Smooth muscle cell of the coronary artery (primary cell): ENCODE data around the gene MASP1. TPM values are rescaled to one million over a fixed set of nuclear protein-coding genes. Genes with fewer than 3 reads are reported as not detected.

Experiments used
- total RNA-seq: library from RNA; depleted of rRNA; stranded (reverse); fragments of >200 nt; gene quantifications from 2 replicates; pipeline ENCODE4 v1.2.3, GENCODE V29; 2014; ENCODE audit warnings: low replicate concordance

MASP1 gene, protein sequence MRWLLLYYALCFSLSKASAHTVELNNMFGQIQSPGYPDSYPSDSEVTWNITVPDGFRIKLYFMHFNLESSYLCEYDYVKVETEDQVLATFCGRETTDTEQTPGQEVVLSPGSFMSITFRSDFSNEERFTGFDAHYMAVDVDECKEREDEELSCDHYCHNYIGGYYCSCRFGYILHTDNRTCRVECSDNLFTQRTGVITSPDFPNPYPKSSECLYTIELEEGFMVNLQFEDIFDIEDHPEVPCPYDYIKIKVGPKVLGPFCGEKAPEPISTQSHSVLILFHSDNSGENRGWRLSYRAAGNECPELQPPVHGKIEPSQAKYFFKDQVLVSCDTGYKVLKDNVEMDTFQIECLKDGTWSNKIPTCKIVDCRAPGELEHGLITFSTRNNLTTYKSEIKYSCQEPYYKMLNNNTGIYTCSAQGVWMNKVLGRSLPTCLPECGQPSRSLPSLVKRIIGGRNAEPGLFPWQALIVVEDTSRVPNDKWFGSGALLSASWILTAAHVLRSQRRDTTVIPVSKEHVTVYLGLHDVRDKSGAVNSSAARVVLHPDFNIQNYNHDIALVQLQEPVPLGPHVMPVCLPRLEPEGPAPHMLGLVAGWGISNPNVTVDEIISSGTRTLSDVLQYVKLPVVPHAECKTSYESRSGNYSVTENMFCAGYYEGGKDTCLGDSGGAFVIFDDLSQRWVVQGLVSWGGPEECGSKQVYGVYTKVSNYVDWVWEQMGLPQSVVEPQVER
- total RNA-seq = 5.7 and 20.2 TPM in 2 replicates

DNA sequence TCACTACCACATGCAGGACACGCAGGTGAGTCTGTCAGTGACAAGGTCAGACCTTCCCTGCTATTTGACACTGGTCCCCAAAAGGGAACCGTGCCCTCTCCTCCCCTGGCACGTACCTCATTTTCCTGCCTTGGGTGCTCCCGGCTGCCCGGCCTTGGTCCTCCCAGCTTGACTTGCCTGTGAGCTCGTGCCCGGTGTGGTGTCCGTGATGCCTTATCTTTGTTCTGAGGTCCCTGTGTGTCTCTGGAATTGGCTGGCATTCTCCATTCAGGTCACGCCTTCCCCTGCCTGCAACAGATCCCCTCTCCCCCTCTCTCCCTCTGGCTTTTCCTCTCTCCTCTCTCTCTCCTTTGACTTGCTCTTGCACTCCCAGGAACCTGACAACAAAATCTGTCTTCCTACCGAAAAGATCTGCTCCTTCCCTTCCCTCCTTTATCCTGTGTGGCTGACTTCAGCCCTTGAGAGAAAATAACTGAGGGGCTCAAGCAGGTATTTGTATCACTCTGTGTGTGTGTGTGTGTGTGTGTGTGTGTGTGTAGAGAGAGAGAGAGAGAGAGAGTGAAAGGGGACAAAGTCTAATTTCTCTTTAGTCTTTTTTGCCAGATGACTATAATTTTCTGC lies at the start of gene MASP1:
TSS of gene MASP1 (minus strand) at position 226 of the 621 bp plus-strand sequence. CDS start at position 121, 105 bp downstream.

DNA sequence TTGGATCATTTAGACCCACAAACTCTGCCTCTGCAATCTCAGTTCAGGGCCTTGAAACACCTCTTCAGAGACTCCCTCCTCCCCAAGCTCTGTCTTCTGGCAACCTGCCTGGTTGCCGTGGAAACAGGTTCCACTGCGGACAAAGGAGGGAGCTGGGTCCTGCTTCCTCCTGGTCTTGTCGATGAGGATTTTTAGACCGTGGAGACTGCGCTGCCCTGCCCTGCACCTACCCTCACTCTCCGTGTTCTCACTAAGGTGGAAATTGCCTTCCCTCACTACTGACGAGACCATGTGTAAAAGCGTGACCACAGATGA lies 94.2 kb downstream of the MASP1 start, which contains the start of gene RTP1:
TSS of gene RTP1 (plus strand) at position 152 of the 315 bp plus-strand sequence. CDS start at position 182, 30 bp downstream.

Other genes with a start within 250 kb of the MASP1 start
- gene RPL39L, start 152.2 kb downstream of the MASP1 start, total RNA-seq = 11.3 and 49.4 TPM in 2 replicates
- under 0.01 TPM in 1 of 2 replicates, not detected in the other for gene RTP1, start 94.3 kb downstream of the MASP1 start, total RNA-seq
- gene RTP4, start 76.6 kb upstream of the MASP1 start, total RNA-seq = 0.60 and 1.6 TPM in 2 replicates